Amniotic stem cell (primary cell): ENCODE results near the gene KAT2A.
A peak's percentile ranks its signal among the peaks of the same experiment; 100 is the strongest.
"Not testable (repeated sequence)": the region's sequence is repeated elsewhere in the genome, so short reads cannot be mapped to it uniquely, and the experiment has no call there.

Experiments
- DNase-seq: peaks from one replicate; lab custom pipeline; 2025; lab: John Stamatoyannopoulos, UW

KAT2A gene

GRCh38 chr17:42120770-42121769 lies at the start of gene KAT2A:
TSS of gene KAT2A (minus strand) at chr17:42121367. CDS start at chr17:42121304, 63 bp downstream.
- DNase-seq = peak; percentile 53

DNA sequence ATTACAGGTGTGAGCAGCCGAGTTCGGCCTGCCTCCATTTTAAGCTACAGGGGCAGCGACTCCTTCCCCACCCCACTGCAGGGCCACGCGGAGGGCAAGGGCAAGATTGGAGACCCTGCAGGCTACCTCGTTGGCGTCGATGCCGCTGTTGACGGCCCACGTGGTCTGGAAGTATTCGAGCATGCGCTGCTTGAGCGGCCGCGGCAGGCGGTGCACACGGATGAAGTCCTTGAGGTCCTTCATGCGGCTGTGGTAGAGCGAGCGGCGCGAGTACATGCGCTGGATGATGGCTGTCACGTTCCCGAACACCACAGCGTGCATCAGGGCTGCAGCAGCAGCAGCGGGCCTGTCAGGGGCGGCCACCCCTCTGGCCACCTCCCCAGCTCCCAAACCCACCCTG lies 48.2 kb upstream of the KAT2A start:
- DNase-seq = no peak

DNA sequence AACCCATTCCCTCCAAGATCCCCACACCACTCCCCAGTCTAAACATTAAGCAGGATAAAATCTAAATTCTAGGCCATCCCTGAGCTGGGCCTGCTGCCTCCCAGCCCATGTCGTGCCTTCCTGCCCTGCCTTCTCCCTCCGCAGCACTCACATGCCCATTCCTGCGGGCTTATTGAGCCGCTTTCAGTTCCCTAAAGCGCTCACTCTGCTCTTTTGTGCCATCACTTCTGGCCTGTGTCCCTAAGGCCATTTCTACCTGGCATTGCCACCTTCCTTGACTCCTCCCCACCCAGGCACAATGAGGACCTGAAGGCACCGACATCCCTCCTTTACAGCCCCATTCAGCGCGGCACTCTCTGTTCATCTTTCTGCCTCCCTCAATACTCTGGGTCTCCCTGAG lies 46.6 kb upstream of the KAT2A start:
- no peak for DNase-seq

GRCh38 chr17:42166196-42166763 lies 45.1 kb upstream of the KAT2A start:
- no peak for DNase-seq

GRCh38 chr17:42165751-42166150 lies 44.6 kb upstream of the KAT2A start:
- no peak for DNase-seq

GRCh38 chr17:42163696-42164407 lies 42.7 kb upstream of the KAT2A start:
- no peak for DNase-seq

DNA sequence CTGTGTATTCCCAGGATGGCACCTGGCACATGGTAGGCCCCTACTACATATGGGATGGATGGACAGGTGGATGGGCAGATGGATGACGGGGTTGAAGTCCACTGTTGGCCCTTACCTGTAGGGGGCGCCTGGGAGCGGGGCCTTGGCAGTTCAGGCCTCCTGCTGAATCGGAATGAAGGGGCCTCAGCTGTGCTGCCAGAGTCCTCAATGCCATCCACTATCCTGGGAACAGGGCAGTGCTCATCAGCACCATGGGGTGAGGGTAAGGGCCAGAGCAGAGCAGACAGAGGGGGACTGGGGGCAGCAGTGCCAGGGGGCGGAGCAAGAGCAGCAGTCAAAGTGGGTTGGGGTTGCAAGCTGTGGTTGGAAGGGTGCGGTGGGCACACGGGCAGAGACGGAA lies 41.9 kb upstream of the KAT2A start:
- DNase-seq = no peak

DNA sequence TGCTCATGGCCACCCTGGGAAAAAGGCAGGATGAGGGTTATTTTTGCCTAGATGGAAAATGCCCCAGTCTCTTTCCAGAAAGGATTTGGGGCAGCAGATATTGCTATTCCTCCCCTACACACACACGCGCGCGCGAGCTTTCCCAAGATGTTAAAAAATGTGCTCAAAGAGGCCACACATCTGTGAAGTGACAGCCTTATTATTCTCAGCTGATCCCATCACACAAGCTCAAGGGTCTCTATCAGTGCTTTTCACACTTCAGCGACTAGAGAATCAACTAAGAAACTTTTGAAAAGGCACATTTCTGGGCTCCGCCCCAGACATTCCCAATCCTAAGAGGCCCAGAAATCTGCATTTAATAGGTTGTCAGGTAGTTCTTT lies 39.4 kb upstream of the KAT2A start:
- no peak for DNase-seq

- no peak for DNase-seq
Observed at GRCh38 chr17:42159796-42160530, 38.8 kb upstream of the KAT2A start.

DNA sequence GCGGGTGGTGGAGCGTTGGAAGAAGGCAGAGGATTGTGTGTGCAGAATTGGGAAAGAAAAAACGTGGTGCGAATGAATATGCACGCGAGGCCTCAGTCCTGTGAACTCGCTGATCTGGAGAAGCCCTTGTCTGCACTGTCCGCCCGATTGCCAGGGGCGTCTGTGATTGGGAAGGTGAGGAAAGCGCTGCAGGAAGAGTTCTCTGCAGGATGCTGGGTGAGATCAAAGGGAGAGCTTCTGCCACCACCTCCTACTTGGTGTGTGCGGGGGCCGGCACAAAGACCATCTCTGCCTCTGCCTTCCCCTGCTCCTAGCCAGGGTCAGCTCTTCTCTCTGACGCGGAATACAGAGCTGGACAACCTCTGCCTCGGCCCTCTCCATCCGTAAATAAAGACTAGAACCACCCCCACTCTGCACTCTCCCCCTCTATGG lies 34.5 kb upstream of the KAT2A start:
- DNase-seq = no peak

GRCh38 chr17:42153919-42154742 lies 33.0 kb upstream of the KAT2A start:
- no peak for DNase-seq

DNA sequence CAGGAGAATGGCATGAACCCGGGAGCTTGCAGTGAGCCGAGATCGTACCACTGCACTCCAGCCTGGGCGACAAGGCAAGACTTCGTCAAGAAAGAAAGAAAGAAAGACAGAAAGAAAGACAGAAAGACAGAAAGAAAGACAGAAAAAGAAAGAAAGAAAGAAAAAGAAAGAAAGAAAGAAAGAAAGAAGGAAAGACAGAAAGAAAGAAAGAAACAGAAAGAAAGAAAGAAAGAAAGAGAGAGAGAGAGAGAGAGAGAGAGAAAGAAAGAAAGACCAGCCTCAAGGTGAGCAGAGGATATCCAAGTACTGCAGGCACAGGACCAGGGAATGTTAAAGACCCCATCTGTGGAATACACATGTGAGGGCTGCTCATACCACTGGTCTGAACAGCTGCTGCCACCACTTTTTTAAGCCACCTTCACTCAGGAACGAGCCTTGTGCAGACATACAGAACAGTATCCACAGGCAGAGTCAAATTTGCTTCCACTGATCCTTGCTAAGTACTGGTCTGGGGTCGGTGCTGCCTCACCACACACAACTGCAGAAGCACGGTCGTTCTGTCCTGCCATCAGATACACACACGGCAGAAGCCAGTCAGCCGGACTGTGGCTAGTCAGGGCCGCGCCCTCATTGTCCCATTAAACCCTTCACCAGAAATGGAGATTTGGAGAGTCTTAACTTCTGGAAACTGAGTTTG lies 25.9 kb upstream of the KAT2A start:
- DNase-seq = no peak

DNA sequence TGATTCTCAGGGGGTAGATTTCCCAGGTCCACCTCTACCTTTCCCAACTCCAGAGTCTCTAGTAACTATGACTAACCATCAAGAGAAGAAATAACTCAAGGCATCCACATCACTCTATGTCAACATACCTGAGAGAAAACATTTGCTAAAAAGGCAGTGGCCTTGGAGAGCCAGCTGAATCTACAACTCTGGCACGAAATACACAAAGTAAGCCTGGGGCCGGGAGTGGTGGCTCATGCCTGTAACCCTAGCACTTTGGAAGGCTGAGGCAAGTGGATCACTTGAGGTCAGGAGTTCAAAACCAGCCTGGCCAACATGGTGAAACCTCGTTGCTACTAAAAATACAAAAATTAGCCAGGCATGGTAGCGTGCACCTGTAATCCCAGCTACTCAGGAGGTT lies 22.0 kb upstream of the KAT2A start:
- not testable (repeated sequence) for DNase-seq

GRCh38 chr17:42142371-42142896 lies 21.3 kb upstream of the KAT2A start:
- DNase-seq = peak; percentile 16

- no peak for DNase-seq
Observed at GRCh38 chr17:42141382-42141781, 20.2 kb upstream of the KAT2A start.

GRCh38 chr17:42140690-42141089 lies 19.5 kb upstream of the KAT2A start:
- DNase-seq = not testable (repeated sequence)

- DNase-seq = no peak
Observed at GRCh38 chr17:42138749-42139492, 17.8 kb upstream of the KAT2A start.

DNA sequence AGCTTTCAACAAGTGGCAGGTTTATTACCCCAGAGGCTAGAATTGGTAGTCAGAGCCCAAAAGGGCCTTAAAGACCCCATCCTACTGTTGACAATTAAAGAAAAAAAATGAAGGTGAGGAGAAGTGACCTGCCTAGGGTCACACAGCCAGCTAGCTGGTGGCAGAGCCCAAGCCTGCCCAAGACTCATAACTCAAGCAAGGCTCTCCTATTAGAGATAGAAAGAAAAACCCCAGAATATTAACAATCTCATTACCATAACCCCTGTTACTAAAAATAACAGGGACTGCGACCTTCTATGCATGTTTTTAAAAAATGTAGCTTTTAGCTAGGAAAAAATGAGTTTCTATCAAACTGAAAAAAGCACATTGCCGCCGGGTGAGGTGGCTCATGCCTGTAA lies 15.5 kb upstream of the KAT2A start:
- no peak for DNase-seq
